Endodermal cell (in vitro differentiated cells): ENCODE measurements around the gene CCDC171. TPM values are rescaled to one million over a fixed set of nuclear protein-coding genes. Genes with fewer than 3 reads are reported as not detected.

Experiments used
- DNase-seq: peaks from one replicate; pipeline ENCODE4 v3.0.0-alpha.2; 2017
- H3K27ac ChIP-seq: 2 replicates; pipeline ENCODE4 v1.5.1; 2013; ENCODE audit warnings: mild to moderate bottlenecking, low read depth, low read length, moderate library complexity
- H3K27me3 ChIP-seq: 2 replicates; pipeline ENCODE4 v1.6.1; 2013; ENCODE audit warnings: mild to moderate bottlenecking, low read length, moderate library complexity; ENCODE audit not compliant: insufficient read depth, control insufficient read depth, poor library complexity, severe bottlenecking
- H3K36me3 ChIP-seq: 2 replicates; pipeline ENCODE4 v1.7.0; 2013; ENCODE audit warnings: mild to moderate bottlenecking, low read length, moderate library complexity; ENCODE audit not compliant: control insufficient read depth, insufficient read depth
- H3K4me1 ChIP-seq: one replicate; pipeline ENCODE4 v1.7.0; 2013; ENCODE audit warnings: low read length; ENCODE audit not compliant: control insufficient read depth, insufficient read depth
- H3K4me3 ChIP-seq: 2 replicates; pipeline ENCODE4 v1.5.1; 2013; ENCODE audit warnings: mild to moderate bottlenecking, low read length, moderate library complexity
- H3K9ac ChIP-seq: 2 replicates; pipeline ENCODE4 v1.6.1; 2013; ENCODE audit warnings: mild to moderate bottlenecking, low read length, moderate library complexity; ENCODE audit not compliant: poor library complexity, severe bottlenecking; ENCODE audit errors: extremely low read depth
- H3K9me3 ChIP-seq: 2 replicates; pipeline ENCODE4 v1.6.1; 2013; ENCODE audit warnings: mild to moderate bottlenecking, low read length, moderate library complexity; ENCODE audit not compliant: control insufficient read depth
- H3K27ac Mint-ChIP-seq: 2 replicates; pipeline ENCODE4 v1.8.0; 2020; ENCODE audit warnings: mixed read lengths
- H3K27me3 Mint-ChIP-seq: 2 replicates; pipeline ENCODE4 v1.8.0; 2021; ENCODE audit warnings: mild to moderate bottlenecking, mixed read lengths; ENCODE audit not compliant: insufficient read depth
- H3K36me3 Mint-ChIP-seq: 2 replicates; pipeline ENCODE4 v1.8.0; 2020; ENCODE audit warnings: low read depth, mixed read lengths
- H3K4me1 Mint-ChIP-seq: 2 replicates; pipeline ENCODE4 v1.8.0; 2020; ENCODE audit warnings: mixed read lengths
- H3K4me3 Mint-ChIP-seq: 2 replicates; pipeline ENCODE4 v1.8.0; 2020; ENCODE audit warnings: mild to moderate bottlenecking, moderate library complexity, mixed read lengths
- H3K9me3 Mint-ChIP-seq: 2 replicates; pipeline ENCODE4 v1.8.0; 2020; ENCODE audit warnings: mild to moderate bottlenecking, mixed read lengths
- CTCF ChIP-seq: fragments of 200-600 bp; sonication (generic); conservative IDR thresholded peaks from 2 replicates; pipeline ENCODE4 v1.5.0; 2021; ENCODE audit warnings: antibody characterized with exemption, mild to moderate bottlenecking
- WGBS, 2 experiments: methylation state at CpG; one replicate each; pipeline versions ENCODE4 v1.1.5 to v1.1.7; 2013; ENCODE audit warnings: missing lambda C conversion rate in 2 of 2, mixed read lengths in 1 of 2; ENCODE audit not compliant: insufficient coverage in 1 of 2, insufficient read length in 1 of 2; 5-methylcytosine and 5-hydroxymethylcytosine counted together
- total RNA-seq, 2 donors: library from RNA; stranded (reverse); fragmentation: NEBNext Ultra II Directional in 1 of 2; extraction: Animal tissue kit (Norgen Biotek cat#: 25700) in 1 of 2; gene quantifications; 2 replicates in 1 of 2; 3 replicates in 1 of 2; pipeline ENCODE4 v1.2.1, GENCODE V29; 2021

Gene CCDC171
- total RNA-seq, 2 donors from 2014 or later = 6.3 to 6.8 TPM

DNA sequence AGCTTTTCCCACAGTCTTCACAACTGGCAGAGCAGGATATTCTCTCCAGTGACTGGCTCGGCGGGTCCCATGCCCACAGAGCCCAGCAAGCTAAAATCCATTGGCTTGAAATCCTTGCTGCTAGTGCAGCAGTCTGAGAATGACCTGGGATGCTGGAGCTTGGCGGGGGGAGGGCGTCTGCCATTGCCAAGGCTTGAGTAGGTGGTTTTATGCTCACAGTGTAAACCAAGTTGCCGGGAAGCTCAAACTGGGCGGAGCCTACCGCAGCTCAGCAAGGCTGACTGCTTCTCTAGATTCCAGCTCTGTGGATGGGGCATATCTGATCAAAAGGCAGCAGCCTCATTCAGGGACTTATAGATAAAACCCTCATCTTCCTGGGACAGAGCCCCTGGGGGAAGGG is 194.1 kb downstream of the CCDC171 start:
- no peaks in the 10 kb centered on the region for H3K36me3 ChIP-seq
- no peak overlapping the region for H3K4me3 ChIP-seq
- H3K27me3 ChIP-seq = no peaks in the 10 kb centered on the region
- H3K9me3 Mint-ChIP-seq = no peaks in the 10 kb centered on the region
- 91 to 93% methylated on average over 6 to 7 of the region's 7 CpGs for WGBS, 2 experiments
- no peak overlapping the region for H3K9ac ChIP-seq
- H3K27me3 Mint-ChIP-seq = no peaks in the 10 kb centered on the region
- H3K4me1 ChIP-seq = no peaks in the 10 kb centered on the region
- H3K27ac ChIP-seq = no peak overlapping the region
- no peak overlapping the region for H3K27ac Mint-ChIP-seq
- TF ChIP-seq CTCF = no peak
- peaks cover 9% of the 10 kb centered on the region for H3K36me3 Mint-ChIP-seq
- no peaks in the 10 kb centered on the region for H3K9me3 ChIP-seq
- DNase-seq = no peak
- no peak overlapping the region for H3K4me3 Mint-ChIP-seq
- H3K4me1 Mint-ChIP-seq = no peaks in the 10 kb centered on the region

GRCh38 chr9:15755660-15756059 is 202.8 kb downstream of the CCDC171 start:
- H3K27ac ChIP-seq = no peak overlapping the region
- DNase-seq = no peak
- H3K36me3 Mint-ChIP-seq = no peaks in the 10 kb centered on the region
- no peak overlapping the region for H3K27ac Mint-ChIP-seq
- H3K9ac ChIP-seq = no peak overlapping the region
- no peaks in the 10 kb centered on the region for H3K4me1 Mint-ChIP-seq
- H3K27me3 Mint-ChIP-seq = no peaks in the 10 kb centered on the region
- H3K4me3 Mint-ChIP-seq = no peak overlapping the region
- H3K9me3 Mint-ChIP-seq = no peaks in the 10 kb centered on the region
- TF ChIP-seq CTCF = no peak
- no peaks in the 10 kb centered on the region for H3K36me3 ChIP-seq
- no peaks in the 10 kb centered on the region for H3K9me3 ChIP-seq
- H3K4me1 ChIP-seq = no peaks in the 10 kb centered on the region
- H3K4me3 ChIP-seq = no peak overlapping the region
- no peaks in the 10 kb centered on the region for H3K27me3 ChIP-seq

DNA sequence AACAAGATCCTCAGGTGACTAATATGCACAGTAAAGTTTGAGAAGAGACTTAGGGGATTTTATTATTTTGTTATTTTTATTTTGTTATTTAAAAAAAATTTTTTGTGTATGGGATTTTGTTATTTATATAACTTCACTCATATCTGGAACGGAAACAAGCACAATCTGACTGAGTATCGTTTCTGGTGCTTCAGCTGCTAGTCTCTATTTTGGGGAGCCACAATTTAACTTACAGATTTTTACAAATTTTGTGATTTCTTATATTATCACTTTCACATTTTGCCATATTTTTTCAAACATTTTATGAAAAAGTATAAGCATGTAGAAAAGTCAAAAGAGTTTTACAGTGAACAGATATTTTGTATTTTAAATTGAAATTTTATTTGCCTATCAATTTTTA is 208.7 kb downstream of the CCDC171 start:
- Histone ChIP-seq H3K9me3 (no peaks in the 10 kb centered on the region), H3K9ac (no peak overlapping the region), H3K4me3 (no peak overlapping the region), H3K36me3 (no peaks in the 10 kb centered on the region), H3K4me1 (no peaks in the 10 kb centered on the region), H3K27ac (no peak overlapping the region), H3K27me3 (no peaks in the 10 kb centered on the region)
- no peaks in the 10 kb centered on the region for H3K9me3 Mint-ChIP-seq
- H3K4me3 Mint-ChIP-seq = no peak overlapping the region
- no peak overlapping the region for H3K27ac Mint-ChIP-seq
- no peaks in the 10 kb centered on the region for H3K27me3 Mint-ChIP-seq
- H3K4me1 Mint-ChIP-seq = no peaks in the 10 kb centered on the region
- no peak for TF ChIP-seq CTCF
- DNase-seq = no peak
- no peaks in the 10 kb centered on the region for H3K36me3 Mint-ChIP-seq
- 94% methylated on average over 2 of the region's 2 CpGs; no CpG with 5 or more reads in 1 of the 2 experiments for WGBS, 2 experiments
